ENCODE results near the gene GSE1. TPM values are rescaled to one million over a fixed set of nuclear protein-coding genes. Genes with fewer than 3 reads are reported as not detected.

Gene GSE1
- total RNA-seq, 2 donors from 2014 or later: 72.6 to 96.2 TPM

- no peaks in the 10 kb centered on the region for H3K9me3 ChIP-seq
- no peak overlapping the region for H3K4me3 ChIP-seq
- peaks cover 78% of the 10 kb centered on the region for H3K36me3 ChIP-seq
- no peak for DNase-seq (ENCODE audit: low spot score)
- H3K27me3 ChIP-seq (replicated peaks; ENCODE audit: insufficient read depth): no peaks in the 10 kb centered on the region
- no peak overlapping the region for H3K27ac ChIP-seq
- TF ChIP-seq CTCF (IDR thresholded peaks at IDR 0.05): no peak
- H3K4me1 ChIP-seq (ENCODE audit: control insufficient read depth in 1 of 2, low read depth in 2 of 2): no peaks in the 10 kb centered on the region
- no peak for ATAC-seq (ENCODE audit: insufficient number of reproducible peaks, low FRiP score, low read depth)
Measured at GRCh38 chr16:85667841-85668413, 54.8 kb downstream of the GSE1 start.

GRCh38 chr16:85668676-85669424 lies 55.7 kb downstream of the GSE1 start:
- no peak for ATAC-seq (ENCODE audit: insufficient number of reproducible peaks, low FRiP score, low read depth)
- Histone ChIP-seq H3K9me3 (no peaks in the 10 kb centered on the region), H3K4me3 (no peak overlapping the region), H3K4me1 (ENCODE audit: control insufficient read depth in 1 of 2, low read depth in 2 of 2) (peaks cover 0 to 6% of the 10 kb centered on the region in 2 donors), H3K36me3 (peaks cover 69% of the 10 kb centered on the region), H3K27me3 (replicated peaks; ENCODE audit: insufficient read depth) (no peaks in the 10 kb centered on the region), H3K27ac (no peak overlapping the region)
- TF ChIP-seq CTCF (IDR thresholded peaks at IDR 0.05): no peak
- no peak for DNase-seq (ENCODE audit: low spot score)

DNA sequence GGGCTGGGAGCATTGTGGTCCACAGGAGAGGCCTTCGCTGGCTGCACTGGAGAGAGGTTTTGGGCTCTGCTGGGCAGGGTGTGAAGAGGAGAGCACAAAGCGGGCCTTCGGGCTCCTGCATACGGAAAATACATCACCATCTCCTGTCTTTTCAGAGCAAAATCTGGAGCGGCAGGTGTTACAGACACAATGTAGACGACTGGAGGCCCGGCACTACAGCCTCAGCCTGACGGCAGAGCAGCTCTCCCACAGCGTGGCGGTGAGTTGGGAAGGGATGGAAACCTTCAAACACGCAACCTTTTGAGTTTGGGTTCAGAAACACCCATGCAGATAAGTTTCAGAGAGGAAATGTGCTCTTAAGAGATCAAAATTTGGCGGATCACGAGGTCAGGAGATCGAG lies 57.7 kb downstream of the GSE1 start:
- no peak for TF ChIP-seq CTCF (IDR thresholded peaks at IDR 0.05)
- Histone ChIP-seq H3K27me3 (replicated peaks; ENCODE audit: insufficient read depth) (no peaks in the 10 kb centered on the region), H3K9me3 (no peaks in the 10 kb centered on the region), H3K27ac (no peak overlapping the region), H3K4me3 (no peak overlapping the region), H3K4me1 (ENCODE audit: control insufficient read depth in 1 of 2, low read depth in 2 of 2) (peaks cover 0 to 19% of the 10 kb centered on the region in 2 donors), H3K36me3 (peaks cover 55% of the 10 kb centered on the region)
- ATAC-seq (ENCODE audit: insufficient number of reproducible peaks, low FRiP score, low read depth) (no peak), DNase-seq (ENCODE audit: low spot score) (no peak)

- H3K4me1 ChIP-seq (ENCODE audit: control insufficient read depth in 1 of 2, low read depth in 2 of 2): peaks cover 0 to 19% of the 10 kb centered on the region in 2 donors
- H3K9me3 ChIP-seq: no peaks in the 10 kb centered on the region
- ATAC-seq (ENCODE audit: insufficient number of reproducible peaks, low FRiP score, low read depth) (no peak), DNase-seq (ENCODE audit: low spot score) (no peak)
- H3K27me3 ChIP-seq (replicated peaks; ENCODE audit: insufficient read depth): no peaks in the 10 kb centered on the region
- H3K36me3 ChIP-seq: peaks cover 33% of the 10 kb centered on the region
- TF ChIP-seq CTCF (IDR thresholded peaks at IDR 0.05): no peak
- H3K4me3 ChIP-seq: no peak overlapping the region
- H3K27ac ChIP-seq: peak overlapping the region in 1 of 2 donors; percentile 17
Measured at GRCh38 chr16:85673529-85674417, 60.7 kb downstream of the GSE1 start.

DNA sequence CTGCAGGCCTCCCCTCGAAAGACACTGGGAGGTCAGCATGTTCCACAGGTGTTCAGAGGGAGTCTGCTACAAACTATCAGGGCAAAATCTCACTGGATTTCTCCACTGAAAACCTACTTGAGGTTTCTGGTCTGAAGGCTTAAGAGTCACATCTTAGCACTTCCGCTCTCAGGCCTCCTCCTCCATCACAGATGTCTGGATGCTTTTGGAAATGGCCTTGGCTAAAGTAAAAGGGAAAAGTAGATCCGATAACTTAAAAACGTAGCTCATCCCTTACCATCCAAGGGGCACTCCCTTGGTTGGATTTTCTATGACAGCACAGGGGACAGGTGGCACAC lies 61.3 kb downstream of the GSE1 start:
- Histone ChIP-seq H3K36me3 (peaks cover 30% of the 10 kb centered on the region), H3K9me3 (no peaks in the 10 kb centered on the region), H3K27me3 (replicated peaks; ENCODE audit: insufficient read depth) (no peaks in the 10 kb centered on the region), H3K4me1 (ENCODE audit: control insufficient read depth in 1 of 2, low read depth in 2 of 2) (peaks cover 0 to 19% of the 10 kb centered on the region in 2 donors), H3K27ac (no peak overlapping the region), H3K4me3 (no peak overlapping the region)
- ATAC-seq (ENCODE audit: insufficient number of reproducible peaks, low FRiP score, low read depth) (no peak), DNase-seq (ENCODE audit: low spot score) (no peak)
- no peak for TF ChIP-seq CTCF (IDR thresholded peaks at IDR 0.05)
